ENCODE measurements around the gene SSBP3. TPM values are rescaled to one million over a fixed set of nuclear protein-coding genes. Genes with fewer than 3 reads are reported as not detected.

Gene SSBP3
- total RNA-seq, 1 experiment from 2014 or later, result 26.5 TPM

DNA sequence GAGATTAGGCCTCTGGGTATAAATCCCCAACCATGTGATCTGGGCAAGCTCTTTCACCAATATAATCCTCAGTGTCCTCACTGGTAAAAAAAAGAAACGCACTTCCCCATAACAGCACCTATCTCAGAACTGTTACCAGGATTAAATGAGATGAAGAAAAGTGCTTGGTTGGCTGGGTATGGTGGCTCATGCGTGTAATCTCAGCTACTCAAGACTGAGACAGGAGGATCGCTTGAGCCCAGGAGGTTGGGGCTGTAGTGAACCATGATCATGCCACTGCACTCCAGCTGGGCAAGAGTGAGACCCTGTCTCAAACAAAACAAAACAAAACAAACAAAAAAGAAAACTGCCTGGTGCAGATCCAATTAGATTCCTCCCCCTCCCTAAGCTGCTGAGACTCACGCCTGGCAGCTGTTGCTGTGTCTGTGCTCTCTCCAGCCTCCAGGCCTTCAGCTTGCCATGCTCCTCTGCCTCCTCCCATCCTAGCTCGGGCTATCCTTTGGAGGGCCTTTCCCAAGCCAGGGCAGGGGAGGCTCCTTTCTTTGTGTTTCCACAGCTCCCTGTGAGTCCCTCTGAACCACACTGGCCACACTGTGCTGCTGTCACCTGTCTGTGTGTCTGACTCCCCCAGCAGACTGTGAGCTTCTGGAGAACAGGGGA is 225.4 kb downstream of the SSBP3 start:
- Histone ChIP-seq H3K4me1 (replicated peaks; ENCODE audit: insufficient read depth) (no peaks in the 10 kb centered on the region), H3K27me3 (ENCODE audit: insufficient read depth, low read depth) (no peaks in the 10 kb centered on the region), H3K4me3 (no peak overlapping the region), H2AFZ (no peak overlapping the region), H4K20me1 (ENCODE audit: insufficient read depth) (no peaks in the 10 kb centered on the region), H3F3A (ENCODE audit: insufficient read depth, low read depth) (no peaks in the 10 kb centered on the region), H3K36me3 (ENCODE audit: low read depth) (no peaks in the 10 kb centered on the region), H3K9me3 (ENCODE audit: insufficient read depth, low read depth) (no peaks in the 10 kb centered on the region), H3K4me2 (no peak overlapping the region), H3K27ac (no peak overlapping the region), H3K79me2 (ENCODE audit: low read depth) (no peaks in the 10 kb centered on the region), H3K9me2 (ENCODE audit: insufficient read depth) (no peaks in the 10 kb centered on the region)
- ChIA-PET CTCF (interaction anchor here (1.0 kb wide), 1 partner anchor 60 kb away, joined by 3 read pairs; no protein-coding TSS in a partner anchor), POLR2A (ENCODE audit: unreplicated experiment) (no interaction called here)
- TF ChIP-seq EZH2 (IDR thresholded peaks at IDR 0.05; ENCODE audit: low read depth) (no peak), CTCF (conservative IDR thresholded peaks at IDR 0.05) (no peak)
- intact Hi-C loops (cut with micrococcal nuclease; ENCODE audit: unreplicated experiment), result no loop called here
- BruUV-seq (replicated peaks), result no TSS peak
- no peak for DNase-seq

- CTCF ChIA-PET, result no interaction called here
- no peak for TF ChIP-seq EZH2 (IDR thresholded peaks at IDR 0.05; ENCODE audit: low read depth)
Observed at GRCh38 chr1:54178296-54179070, 227.7 kb downstream of the SSBP3 start.

GRCh38 chr1:54177726-54178125 is 228.5 kb downstream of the SSBP3 start:
- intact Hi-C loops (cut with micrococcal nuclease; ENCODE audit: unreplicated experiment), result no loop called here
- no peak overlapping the region for H3K4me3 ChIP-seq
- no TSS peak for BruUV-seq (replicated peaks)

More at GRCh38 chr1:54178296-54179070, 227.7 kb downstream of the SSBP3 start:
- Histone ChIP-seq H3K27me3 (ENCODE audit: insufficient read depth, low read depth) (no peaks in the 10 kb centered on the region), H3K9me3 (ENCODE audit: insufficient read depth, low read depth) (no peaks in the 10 kb centered on the region), H4K20me1 (ENCODE audit: insufficient read depth) (no peaks in the 10 kb centered on the region), H3K4me3 (no peak overlapping the region), H3K36me3 (ENCODE audit: low read depth) (no peaks in the 10 kb centered on the region), H3F3A (ENCODE audit: insufficient read depth, low read depth) (no peaks in the 10 kb centered on the region), H3K4me1 (replicated peaks; ENCODE audit: insufficient read depth) (no peaks in the 10 kb centered on the region), H3K9me2 (ENCODE audit: insufficient read depth) (no peaks in the 10 kb centered on the region), H3K79me2 (ENCODE audit: low read depth) (no peaks in the 10 kb centered on the region), H2AFZ (no peak overlapping the region), H3K27ac (no peak overlapping the region), H3K4me2 (no peak overlapping the region)
- intact Hi-C loops (cut with micrococcal nuclease; ENCODE audit: unreplicated experiment), result no loop called here
- DNase-seq, result no peak
- no TSS peak for BruUV-seq (replicated peaks)
- POLR2A ChIA-PET (ENCODE audit: unreplicated experiment), result interaction anchor here (0.6 kb wide), 1 partner anchor 37 kb away, joined by 3 read pairs; no protein-coding TSS in a partner anchor

More at GRCh38 chr1:54177726-54178125, 228.5 kb downstream of the SSBP3 start:
- no peak overlapping the region for H2AFZ ChIP-seq
- no peaks in the 10 kb centered on the region for H3K36me3 ChIP-seq (ENCODE audit: low read depth)
- no peaks in the 10 kb centered on the region for H3K9me3 ChIP-seq (ENCODE audit: insufficient read depth, low read depth)
- TF ChIP-seq EZH2 (IDR thresholded peaks at IDR 0.05; ENCODE audit: low read depth) (no peak), CTCF (conservative IDR thresholded peaks at IDR 0.05) (no peak)
- ChIA-PET CTCF (no interaction called here), POLR2A (ENCODE audit: unreplicated experiment) (no interaction called here)
- no peaks in the 10 kb centered on the region for H3K9me2 ChIP-seq (ENCODE audit: insufficient read depth)
- no peaks in the 10 kb centered on the region for H3F3A ChIP-seq (ENCODE audit: insufficient read depth, low read depth)
- H3K27me3 ChIP-seq (ENCODE audit: insufficient read depth, low read depth), result no peaks in the 10 kb centered on the region
- no peaks in the 10 kb centered on the region for H3K79me2 ChIP-seq (ENCODE audit: low read depth)
- H4K20me1 ChIP-seq (ENCODE audit: insufficient read depth), result no peaks in the 10 kb centered on the region
- no peak for DNase-seq
- H3K27ac ChIP-seq, result no peak overlapping the region
- no peaks in the 10 kb centered on the region for H3K4me1 ChIP-seq (replicated peaks; ENCODE audit: insufficient read depth)
- no peak overlapping the region for H3K4me2 ChIP-seq
